Hepatocyte (in vitro differentiated cells): ENCODE measurements around the gene GRID1. TPM values are rescaled to one million over a fixed set of nuclear protein-coding genes. Genes with fewer than 3 reads are reported as not detected.

ENCODE experiments used
- DNase-seq: peaks from one replicate; pipeline ENCODE4 v3.0.0-alpha.2; 2016; ENCODE audit warnings: low spot score
- H2AFZ ChIP-seq: fragments of 200-600 bp; sonication (generic); 2 replicates; pipeline ENCODE4 v1.6.0; 2016; ENCODE audit warnings: antibody characterized with exemption, mild to moderate bottlenecking
- H3K27ac ChIP-seq: fragments of 200-600 bp; sonication (generic); 2 replicates; pipeline ENCODE4 v1.5.1; 2016; ENCODE audit warnings: mild to moderate bottlenecking
- H3K27me3 ChIP-seq: fragments of 200-600 bp; sonication (generic); 2 replicates; pipeline ENCODE4 v1.6.1; 2016
- H3K36me3 ChIP-seq: fragments of 200-600 bp; sonication (generic); replicated peaks from 2 replicates; pipeline ENCODE4 v1.5.1; 2016; ENCODE audit warnings: low read depth; ENCODE audit not compliant: insufficient read depth
- H3K4me1 ChIP-seq: fragments of 200-600 bp; sonication (generic); 2 replicates; pipeline ENCODE4 v1.5.1; 2016; ENCODE audit warnings: mild to moderate bottlenecking, moderate library complexity; ENCODE audit not compliant: insufficient read depth
- H3K4me2 ChIP-seq: fragments of 200-600 bp; sonication (generic); 2 replicates; pipeline ENCODE4 v1.6.0; 2016
- H3K4me3 ChIP-seq: fragments of 200-600 bp; sonication (generic); 2 replicates; pipeline ENCODE4 v1.5.1; 2016; ENCODE audit warnings: mild to moderate bottlenecking
- H3K79me2 ChIP-seq: fragments of 200-600 bp; sonication (generic); 2 replicates; pipeline ENCODE4 v1.6.0; 2017; ENCODE audit warnings: mild to moderate bottlenecking
- H3K9me2 ChIP-seq: fragments of 200-600 bp; sonication (generic); replicated peaks from 2 replicates; pipeline ENCODE4 v1.6.0; 2017; ENCODE audit warnings: mild to moderate bottlenecking; ENCODE audit not compliant: insufficient read depth
- H3K9me3 ChIP-seq: fragments of 200-600 bp; sonication (generic); 2 replicates; pipeline ENCODE4 v1.5.1; 2016; ENCODE audit warnings: low read depth, mild to moderate bottlenecking
- H4K20me1 ChIP-seq: fragments of 200-600 bp; sonication (generic); 2 replicates; pipeline ENCODE4 v1.6.0; 2016; ENCODE audit warnings: mild to moderate bottlenecking; ENCODE audit not compliant: insufficient read depth, poor library complexity, severe bottlenecking
- EZH2 ChIP-seq: fragments of 200-600 bp; sonication (generic); IDR thresholded peaks from 2 replicates; pipeline ENCODE4 v1.6.1; 2016; ENCODE audit warnings: antibody characterized with exemption, mild to moderate bottlenecking, borderline replicate concordance
- EZH2phosphoT487 ChIP-seq: fragments of 200-600 bp; sonication (generic); IDR thresholded peaks from one replicate; pipeline ENCODE4 v1.6.1; 2018; ENCODE audit warnings: antibody characterized with exemption, mild to moderate bottlenecking, low read depth, moderate library complexity; ENCODE audit not compliant: unreplicated experiment, severe bottlenecking
- WGBS: methylation state at CpG from one replicate; pipeline ENCODE4 v1.1.6; 2016; ENCODE audit warnings: low lambda C conversion rate; ENCODE audit errors: missing lambda C conversion rate; 5-methylcytosine and 5-hydroxymethylcytosine counted together
- polyA plus RNA-seq: library from polyadenylated mRNA; unstranded; fragments of >200 nt; fragmentation: Nextera tagmentation; extraction: Ambion mirVana; gene quantifications from 2 replicates; pipeline ENCODE4 v1.2.1, GENCODE V29; 2016
- total RNA-seq: library from RNA; depleted of rRNA; stranded (reverse); fragments of >200 nt; gene quantifications from 2 replicates; pipeline ENCODE4 v1.2.3, GENCODE V29; 2014
- TF ChIP-seq, protein P1 (sequence below): fragments of 200-600 bp; sonication (generic); IDR thresholded peaks from 2 replicates; pipeline ENCODE4 v1.5.1; 2016; ENCODE audit warnings: antibody characterized with exemption, mild to moderate bottlenecking; ENCODE audit not compliant: poor library complexity

Gene GRID1
- total and polyA plus RNA-seq, 2 experiments from 2014 or later, result 0.07 to 0.37 TPM

DNA sequence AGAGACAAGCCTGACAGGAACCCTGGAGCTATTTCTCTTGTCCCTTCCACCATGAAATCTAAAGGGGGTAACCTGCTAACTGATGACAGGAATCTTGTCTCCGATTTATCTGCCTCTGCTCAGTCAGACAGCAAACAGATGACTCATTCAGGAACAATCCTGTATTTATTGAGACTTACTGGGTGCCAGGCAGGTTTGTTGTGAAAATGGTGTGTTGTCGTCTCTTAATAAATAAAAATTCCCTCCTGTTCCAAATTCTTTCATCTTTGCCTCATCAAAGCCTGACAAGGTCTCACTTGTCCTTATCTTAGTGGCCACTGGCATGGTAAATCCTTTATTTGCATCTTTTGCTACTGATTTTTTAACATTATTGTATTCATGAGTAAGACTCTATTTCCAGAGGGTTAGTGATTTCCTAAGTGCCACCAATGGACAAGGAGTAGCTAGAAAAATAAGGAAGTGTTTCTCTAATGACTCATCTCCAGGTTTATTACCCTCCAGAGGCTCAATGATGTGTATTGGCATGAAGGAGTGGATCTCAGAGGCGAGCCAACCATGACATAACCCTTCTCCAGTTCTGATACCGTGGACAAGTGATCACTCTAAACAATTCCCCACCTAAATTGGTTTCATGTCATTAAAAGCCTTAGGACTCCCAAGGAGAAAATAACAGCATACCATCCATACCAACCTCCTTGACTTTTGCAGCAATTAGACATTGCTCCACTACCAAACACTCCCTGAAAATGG lies 724.0 kb downstream of the GRID1 start:
- WGBS, result 19% methylated on average over 4 of the region's 4 CpGs
- Histone ChIP-seq H3K4me1 (peaks cover 21% of the 10 kb centered on the region), H3K4me3 (no peak overlapping the region), H3K27me3 (no peaks in the 10 kb centered on the region), H3K79me2 (no peaks in the 10 kb centered on the region), H3K9me3 (no peaks in the 10 kb centered on the region), H3K4me2 (peak overlapping the region; percentile 12), H3K9me2 (no peaks in the 10 kb centered on the region), H4K20me1 (no peaks in the 10 kb centered on the region), H2AFZ (no peak overlapping the region), H3K36me3 (no peaks in the 10 kb centered on the region), H3K27ac (peak overlapping the region; percentile 96)
- TF ChIP-seq EZH2phosphoT487 (no peak), EZH2 (no peak)
- TF ChIP-seq, protein P1, sequence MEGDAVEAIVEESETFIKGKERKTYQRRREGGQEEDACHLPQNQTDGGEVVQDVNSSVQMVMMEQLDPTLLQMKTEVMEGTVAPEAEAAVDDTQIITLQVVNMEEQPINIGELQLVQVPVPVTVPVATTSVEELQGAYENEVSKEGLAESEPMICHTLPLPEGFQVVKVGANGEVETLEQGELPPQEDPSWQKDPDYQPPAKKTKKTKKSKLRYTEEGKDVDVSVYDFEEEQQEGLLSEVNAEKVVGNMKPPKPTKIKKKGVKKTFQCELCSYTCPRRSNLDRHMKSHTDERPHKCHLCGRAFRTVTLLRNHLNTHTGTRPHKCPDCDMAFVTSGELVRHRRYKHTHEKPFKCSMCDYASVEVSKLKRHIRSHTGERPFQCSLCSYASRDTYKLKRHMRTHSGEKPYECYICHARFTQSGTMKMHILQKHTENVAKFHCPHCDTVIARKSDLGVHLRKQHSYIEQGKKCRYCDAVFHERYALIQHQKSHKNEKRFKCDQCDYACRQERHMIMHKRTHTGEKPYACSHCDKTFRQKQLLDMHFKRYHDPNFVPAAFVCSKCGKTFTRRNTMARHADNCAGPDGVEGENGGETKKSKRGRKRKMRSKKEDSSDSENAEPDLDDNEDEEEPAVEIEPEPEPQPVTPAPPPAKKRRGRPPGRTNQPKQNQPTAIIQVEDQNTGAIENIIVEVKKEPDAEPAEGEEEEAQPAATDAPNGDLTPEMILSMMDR, result no peak
- peak; percentile 63 for DNase-seq

DNA sequence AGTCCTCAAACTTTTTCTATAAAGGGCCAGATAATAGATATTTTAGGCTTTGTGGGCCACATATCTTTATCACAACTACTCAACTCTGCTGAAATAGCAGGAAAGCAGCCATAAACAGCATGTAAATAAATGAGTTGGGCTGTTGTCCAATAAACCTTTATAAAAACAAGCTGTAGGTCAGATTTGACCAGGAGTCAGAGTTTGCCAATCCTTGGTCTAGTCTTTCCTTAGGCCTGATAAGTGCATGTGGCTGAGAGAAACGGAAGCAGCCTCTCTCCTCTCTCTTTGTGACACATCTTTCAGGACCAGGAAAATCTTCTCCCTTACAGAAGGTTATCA lies 724.5 kb downstream of the GRID1 start:
- H3K9me2 ChIP-seq, result no peaks in the 10 kb centered on the region
- DNase-seq, result no peak
- H3K27ac ChIP-seq, result peak overlapping the region; percentile 96
- no peak overlapping the region for H3K4me3 ChIP-seq
- TF ChIP-seq EZH2 (no peak), EZH2phosphoT487 (no peak)
- TF ChIP-seq, protein P1, result no peak
- H3K79me2 ChIP-seq, result no peaks in the 10 kb centered on the region
- H2AFZ ChIP-seq, result no peak overlapping the region
- WGBS, result 50% methylated on average over 1 of the region's 1 CpG
- peak overlapping the region; percentile 9 for H3K4me2 ChIP-seq
- no peaks in the 10 kb centered on the region for H4K20me1 ChIP-seq
- H3K4me1 ChIP-seq, result peaks cover 21% of the 10 kb centered on the region
- H3K9me3 ChIP-seq, result no peaks in the 10 kb centered on the region
- no peaks in the 10 kb centered on the region for H3K27me3 ChIP-seq
- no peaks in the 10 kb centered on the region for H3K36me3 ChIP-seq

DNA sequence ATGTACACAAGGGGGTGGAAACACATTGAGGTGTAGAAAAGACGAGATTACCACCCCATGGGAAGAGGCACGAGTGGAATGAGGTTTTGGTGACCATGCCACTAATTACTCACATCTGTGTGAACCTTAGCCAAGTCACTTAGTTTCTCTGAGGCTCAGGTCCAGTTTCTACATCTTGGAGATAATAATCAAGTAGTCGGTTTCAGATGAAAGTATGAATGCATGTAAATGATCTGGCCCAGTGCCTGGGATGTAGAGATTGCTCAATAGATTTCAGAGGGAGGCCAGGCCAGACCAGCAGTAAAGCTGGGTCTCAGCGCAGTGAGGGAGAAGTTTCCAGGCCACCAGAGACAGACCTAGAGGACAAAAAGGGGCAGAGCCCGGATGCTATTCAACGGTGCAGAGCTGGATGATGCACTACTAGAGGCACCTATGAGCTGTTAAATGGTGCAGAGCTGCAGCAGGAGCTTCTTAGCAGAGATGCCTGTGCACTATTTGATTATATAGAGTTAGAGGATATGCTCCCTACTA lies 725.1 kb downstream of the GRID1 start:
- Histone ChIP-seq H3K4me1 (peaks cover 21% of the 10 kb centered on the region), H3K9me2 (no peaks in the 10 kb centered on the region), H3K4me3 (no peak overlapping the region), H3K27me3 (no peaks in the 10 kb centered on the region), H3K36me3 (no peaks in the 10 kb centered on the region), H2AFZ (no peak overlapping the region), H3K27ac (peak overlapping the region; percentile 96), H3K4me2 (peak overlapping the region; percentile 9), H3K9me3 (no peaks in the 10 kb centered on the region), H4K20me1 (no peaks in the 10 kb centered on the region), H3K79me2 (no peaks in the 10 kb centered on the region)
- DNase-seq, result peak; percentile 35
- 63% methylated on average over 6 of the region's 6 CpGs for WGBS
- no peak for TF ChIP-seq EZH2phosphoT487
- TF ChIP-seq EZH2, result no peak
- TF ChIP-seq, protein P1, result no peak
